HEK293 (cell line): Measurements from ENCODE around the gene CPE.

ENCODE experiments used
- GLI2 ChIP-seq: fragments of 450-650 bp; formaldehyde crosslinking; IDR thresholded peaks from 2 replicates; pipeline ENCODE4; 2017; ENCODE audit warnings: missing biosample characterization, missing genetic modification characterization, low read depth, borderline replicate concordance
- HOXA7 ChIP-seq: sonication (generic); formaldehyde crosslinking; IDR thresholded peaks from 2 replicates; pipeline ENCODE4 v1.8.1; 2022; ENCODE audit warnings: missing genetic modification reagents, borderline replicate concordance
- KLF7 ChIP-seq: fragments of 450-650 bp; formaldehyde crosslinking; IDR thresholded peaks from 2 replicates; pipeline ENCODE4 v1.5.1; 2016; ENCODE audit warnings: missing biosample characterization, missing genetic modification characterization, borderline replicate concordance
- PBX3 ChIP-seq: sonication (generic); formaldehyde crosslinking; IDR thresholded peaks from 2 replicates; pipeline ENCODE4 v1.8.1; 2022; ENCODE audit warnings: mild to moderate bottlenecking, moderate library complexity, missing genetic modification reagents
- REST ChIP-seq: fragments of 450-650 bp; formaldehyde crosslinking; IDR thresholded peaks from 2 replicates; pipeline ENCODE4 v1.5.1; 2016; ENCODE audit warnings: missing biosample characterization, missing genetic modification characterization
- SCRT2 ChIP-seq: fragments of 450-650 bp; formaldehyde crosslinking; IDR thresholded peaks from 2 replicates; pipeline ENCODE4 v1.5.1; 2016; ENCODE audit warnings: missing biosample characterization, missing genetic modification characterization
- SP3 ChIP-seq: fragments of 450-650 bp; formaldehyde crosslinking; IDR thresholded peaks from 2 replicates; pipeline ENCODE4 v1.5.1; 2016; ENCODE audit warnings: missing biosample characterization, missing genetic modification characterization
- YY1 ChIP-seq: fragments of 450-650 bp; formaldehyde crosslinking; IDR thresholded peaks from 2 replicates; pipeline ENCODE4 v1.5.1; 2018; ENCODE audit warnings: missing biosample characterization, missing genetic modification characterization
- ZBTB20 ChIP-seq: fragments of 450-650 bp; formaldehyde crosslinking; IDR thresholded peaks from 2 replicates; pipeline ENCODE4 v1.5.1; 2016; ENCODE audit warnings: missing biosample characterization, missing genetic modification characterization
- ZBTB21 ChIP-seq: fragments of 450-650 bp; formaldehyde crosslinking; IDR thresholded peaks from 2 replicates; pipeline ENCODE4 v1.5.1; 2017; ENCODE audit warnings: missing biosample characterization, missing genetic modification characterization
- ZBTB7A ChIP-seq: fragments of 450-650 bp; formaldehyde crosslinking; IDR thresholded peaks from 2 replicates; pipeline ENCODE4 v1.5.1; 2016; ENCODE audit warnings: low read depth, missing biosample characterization, missing genetic modification characterization
- ZBTB8A ChIP-seq: fragments of 450-650 bp; formaldehyde crosslinking; IDR thresholded peaks from 2 replicates; pipeline ENCODE4 v1.5.1; 2016; ENCODE audit warnings: missing biosample characterization, missing genetic modification characterization
- ZNF121 ChIP-seq: fragments of 450-650 bp; formaldehyde crosslinking; IDR thresholded peaks from 2 replicates; pipeline ENCODE4 v1.5.1; 2016; ENCODE audit warnings: missing biosample characterization, missing genetic modification characterization
- ZNF132 ChIP-seq: fragments of 450-650 bp; formaldehyde crosslinking; IDR thresholded peaks from 2 replicates; pipeline ENCODE4 v1.5.1; 2017; ENCODE audit warnings: missing biosample characterization, missing genetic modification characterization, borderline replicate concordance
- ZNF138 ChIP-seq: fragments of 450-650 bp; formaldehyde crosslinking; IDR thresholded peaks from 2 replicates; pipeline ENCODE4 v1.5.1; 2016; ENCODE audit warnings: missing biosample characterization, missing genetic modification characterization, borderline replicate concordance
- ZNF157 ChIP-seq: fragments of 450-650 bp; formaldehyde crosslinking; IDR thresholded peaks from 2 replicates; pipeline ENCODE4 v1.5.1; 2016; ENCODE audit warnings: missing biosample characterization, missing genetic modification characterization
- ZNF174 ChIP-seq: fragments of 450-650 bp; formaldehyde crosslinking; IDR thresholded peaks from 2 replicates; pipeline ENCODE4 v1.5.0; 2017; ENCODE audit warnings: missing biosample characterization, mild to moderate bottlenecking, missing genetic modification characterization
- ZNF175 ChIP-seq: fragments of 450-650 bp; formaldehyde crosslinking; IDR thresholded peaks from 2 replicates; pipeline ENCODE4 v1.5.1; 2016; ENCODE audit warnings: missing biosample characterization, missing genetic modification characterization
- ZNF184 ChIP-seq: fragments of 450-650 bp; IDR thresholded peaks from 2 replicates; pipeline ENCODE4 v1.5.1; 2018; ENCODE audit warnings: missing biosample characterization, mild to moderate bottlenecking, missing genetic modification characterization
- ZNF221 ChIP-seq: fragments of 450-650 bp; formaldehyde crosslinking; IDR thresholded peaks from 2 replicates; pipeline ENCODE4 v1.5.1; 2017; ENCODE audit warnings: missing biosample characterization, missing genetic modification characterization, borderline replicate concordance
- ZNF324 ChIP-seq: fragments of 450-650 bp; formaldehyde crosslinking; IDR thresholded peaks from 2 replicates; pipeline ENCODE4 v1.5.1; 2016; ENCODE audit warnings: missing biosample characterization, missing genetic modification characterization
- ZNF341 ChIP-seq: fragments of 450-650 bp; formaldehyde crosslinking; IDR thresholded peaks from 2 replicates; pipeline ENCODE4; 2016; ENCODE audit warnings: low read depth, missing biosample characterization, missing genetic modification characterization
- ZNF423 ChIP-seq: fragments of 450-650 bp; formaldehyde crosslinking; IDR thresholded peaks from 2 replicates; pipeline ENCODE4 v1.5.1; 2016; ENCODE audit warnings: missing biosample characterization, missing genetic modification characterization
- ZNF514 ChIP-seq: fragments of 450-650 bp; formaldehyde crosslinking; IDR thresholded peaks from 2 replicates; pipeline ENCODE4 v1.5.1; 2016; ENCODE audit warnings: missing biosample characterization, missing genetic modification characterization
- ZNF544 ChIP-seq: fragments of 450-650 bp; formaldehyde crosslinking; IDR thresholded peaks from 2 replicates; pipeline ENCODE4 v1.5.0; 2017; ENCODE audit warnings: missing biosample characterization, missing genetic modification characterization
- ZNF571 ChIP-seq: fragments of 450-650 bp; formaldehyde crosslinking; IDR thresholded peaks from 2 replicates; pipeline ENCODE4 v1.5.0; 2017; ENCODE audit warnings: missing biosample characterization, missing genetic modification characterization
- ZNF701 ChIP-seq: fragments of 450-650 bp; formaldehyde crosslinking; IDR thresholded peaks from 2 replicates; pipeline ENCODE4 v1.5.1; 2016; ENCODE audit warnings: missing biosample characterization, missing genetic modification characterization
- ZNF777 ChIP-seq: fragments of 450-650 bp; formaldehyde crosslinking; IDR thresholded peaks from 2 replicates; pipeline ENCODE4 v1.5.1; 2017; ENCODE audit warnings: missing biosample characterization, missing genetic modification characterization, borderline replicate concordance
- ZNF785 ChIP-seq: fragments of 450-650 bp; formaldehyde crosslinking; IDR thresholded peaks from 2 replicates; pipeline ENCODE4 v1.5.1; 2016; ENCODE audit warnings: missing biosample characterization, missing genetic modification characterization
- ZNF792 ChIP-seq: fragments of 450-650 bp; formaldehyde crosslinking; IDR thresholded peaks from 2 replicates; pipeline ENCODE4 v1.5.1; 2016; ENCODE audit warnings: missing biosample characterization, missing genetic modification characterization
- ZSCAN18 ChIP-seq: fragments of 450-650 bp; formaldehyde crosslinking; IDR thresholded peaks from 2 replicates; pipeline ENCODE4 v1.5.1; 2016; ENCODE audit warnings: missing biosample characterization, missing genetic modification characterization
- TF ChIP-seq, protein P1 (sequence below): fragments of 450-650 bp; IDR thresholded peaks from 2 replicates; pipeline ENCODE4 v1.5.1; 2018; ENCODE audit warnings: missing biosample characterization, mild to moderate bottlenecking, missing genetic modification characterization

Gene CPE

GRCh38 chr4:165378745-165379677 lies at the start of gene CPE (continued):
- TF ChIP-seq PBX3 (CRISPR knock-in tag) (0 out of 2 replicates have a peak, but pooled peaks have one; percentile 25), ZNF175 (no peak), ZNF777 (tag by site-specific recombination) (no peak), KLF7 (tag by site-specific recombination) (no peak), ZNF341 (tag by site-specific recombination) (peak; percentile 58), ZNF324 (tag by site-specific recombination) (0 out of 2 replicates have a peak, but pooled peaks have one; percentile 33), ZSCAN18 (tag by site-specific recombination) (no peak), ZBTB21 (tag by site-specific recombination) (no peak), ZNF221 (tag by site-specific recombination) (no peak), ZNF157 (no peak), ZNF701 (tag by site-specific recombination) (no peak), ZNF792 (tag by site-specific recombination) (no peak), ZNF174 (tag by site-specific recombination) (no peak), GLI2 (tag by site-specific recombination) (no peak), ZNF514 (tag by site-specific recombination) (no peak), ZNF138 (tag by site-specific recombination) (no peak), HOXA7 (CRISPR knock-in tag) (no peak), ZBTB20 (peak; percentile 85), YY1 (tag by site-specific recombination) (peak; percentile 33; the same call in 1 of the 2 replicates), ZNF571 (tag by site-specific recombination) (no peak), ZBTB8A (peak; percentile 92), ZNF785 (no peak), ZNF423 (tag by site-specific recombination) (peak; percentile 95), REST (tag by site-specific recombination) (no peak), SP3 (no peak), ZNF184 (tag by site-specific recombination) (no peak), ZNF121 (tag by site-specific recombination) (no peak), SCRT2 (tag by site-specific recombination) (no peak), ZNF544 (tag by site-specific recombination) (no peak), ZBTB7A (tag by site-specific recombination) (no peak), ZNF132 (no peak)
- TF ChIP-seq, protein P1, sequence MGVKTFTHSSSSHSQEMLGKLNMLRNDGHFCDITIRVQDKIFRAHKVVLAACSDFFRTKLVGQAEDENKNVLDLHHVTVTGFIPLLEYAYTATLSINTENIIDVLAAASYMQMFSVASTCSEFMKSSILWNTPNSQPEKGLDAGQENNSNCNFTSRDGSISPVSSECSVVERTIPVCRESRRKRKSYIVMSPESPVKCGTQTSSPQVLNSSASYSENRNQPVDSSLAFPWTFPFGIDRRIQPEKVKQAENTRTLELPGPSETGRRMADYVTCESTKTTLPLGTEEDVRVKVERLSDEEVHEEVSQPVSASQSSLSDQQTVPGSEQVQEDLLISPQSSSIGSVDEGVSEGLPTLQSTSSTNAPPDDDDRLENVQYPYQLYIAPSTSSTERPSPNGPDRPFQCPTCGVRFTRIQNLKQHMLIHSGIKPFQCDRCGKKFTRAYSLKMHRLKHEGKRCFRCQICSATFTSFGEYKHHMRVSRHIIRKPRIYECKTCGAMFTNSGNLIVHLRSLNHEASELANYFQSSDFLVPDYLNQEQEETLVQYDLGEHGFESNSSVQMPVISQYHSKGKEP (tag by site-specific recombination) = no peak
